HG02798 (cell line): ENCODE results near the gene ZNF330.
A peak's percentile ranks its signal among the peaks of the same experiment; 100 is the strongest.

Experiments used
- ATAC-seq: cut with Tn5 transposase; IDR thresholded peaks from one replicate; pipeline ENCODE4 v1.9.1; 2021; ENCODE audit warnings: mild to moderate bottlenecking; ENCODE audit not compliant: unreplicated experiment, poor library complexity

ZNF330 gene

GRCh38 chr4:141229408-141230101 lies 8.9 kb downstream of the ZNF330 start:
- peak; percentile 40 for ATAC-seq

- ATAC-seq = no peak
Measured at GRCh38 chr4:141233673-141234072, 13.0 kb downstream of the ZNF330 start.

- ATAC-seq = no peak
Measured at GRCh38 chr4:141238186-141238585, 17.5 kb downstream of the ZNF330 start.

GRCh38 chr4:141240259-141240658 lies 19.6 kb downstream of the ZNF330 start:
- peak; percentile 16 for ATAC-seq

- ATAC-seq = peak; percentile 71
Measured at GRCh38 chr4:141240671-141241070, 20.0 kb downstream of the ZNF330 start.

- no peak for ATAC-seq
Measured at GRCh38 chr4:141241986-141242385, 21.3 kb downstream of the ZNF330 start.

GRCh38 chr4:141244419-141244818 lies 23.7 kb downstream of the ZNF330 start:
- no peak for ATAC-seq

- no peak for ATAC-seq
Measured at GRCh38 chr4:141246243-141246642, 25.5 kb downstream of the ZNF330 start.

- no peak for ATAC-seq
Measured at GRCh38 chr4:141246683-141247429, 26.2 kb downstream of the ZNF330 start.

- no peak for ATAC-seq
Measured at GRCh38 chr4:141247430-141247780, 26.7 kb downstream of the ZNF330 start.

- ATAC-seq = no peak
Measured at GRCh38 chr4:141248029-141248428, 27.3 kb downstream of the ZNF330 start.

GRCh38 chr4:141248486-141248885 lies 27.8 kb downstream of the ZNF330 start:
- no peak for ATAC-seq

GRCh38 chr4:141254326-141254725 lies 33.6 kb downstream of the ZNF330 start:
- ATAC-seq = no peak

GRCh38 chr4:141255016-141255415 lies 34.3 kb downstream of the ZNF330 start:
- ATAC-seq = no peak

- no peak for ATAC-seq
Measured at GRCh38 chr4:141258558-141258957, 37.9 kb downstream of the ZNF330 start.

GRCh38 chr4:141275834-141276233 lies 55.1 kb downstream of the ZNF330 start:
- no peak for ATAC-seq

GRCh38 chr4:141283152-141283551 lies 62.5 kb downstream of the ZNF330 start:
- peak; percentile 42 for ATAC-seq

GRCh38 chr4:141283563-141283962 lies 62.9 kb downstream of the ZNF330 start:
- ATAC-seq = peak; percentile 32
